ENCODE results near the gene TSPAN4.

Gene TSPAN4

GRCh38 chr11:912266-912665 is 69.6 kb downstream of the TSPAN4 start:
- H3K4me3 ChIP-seq (ENCODE audit: low read depth, low read length): no peak overlapping the region
- TF ChIP-seq CTCF (IDR thresholded peaks at IDR 0.05; ENCODE audit: low read depth, low read length): no peak
- no peak for DNase-seq
- H3K4me1 ChIP-seq: no peaks in the 10 kb centered on the region
- H3K27me3 ChIP-seq: no peaks in the 10 kb centered on the region
- H3K36me3 ChIP-seq: no peaks in the 10 kb centered on the region
- H3K9me3 ChIP-seq: no peaks in the 10 kb centered on the region

GRCh38 chr11:913043-913442 is 70.4 kb downstream of the TSPAN4 start:
- TF ChIP-seq CTCF (IDR thresholded peaks at IDR 0.05; ENCODE audit: low read depth, low read length): no peak
- Histone ChIP-seq H3K27me3 (no peaks in the 10 kb centered on the region), H3K4me1 (no peaks in the 10 kb centered on the region), H3K4me3 (ENCODE audit: low read depth, low read length) (no peak overlapping the region), H3K36me3 (no peaks in the 10 kb centered on the region), H3K9me3 (no peaks in the 10 kb centered on the region)
- DNase-seq: no peak

- Histone ChIP-seq H3K4me1 (no peaks in the 10 kb centered on the region), H3K9me3 (no peaks in the 10 kb centered on the region), H3K36me3 (no peaks in the 10 kb centered on the region), H3K4me3 (ENCODE audit: low read depth, low read length) (no peak overlapping the region), H3K27me3 (no peaks in the 10 kb centered on the region)
- no peak for TF ChIP-seq CTCF (IDR thresholded peaks at IDR 0.05; ENCODE audit: low read depth, low read length)
- no peak for DNase-seq
These were observed 71.6 kb downstream of the TSPAN4 start for GRCh38 chr11:914204-914603.

GRCh38 chr11:914747-915501 is 72.3 kb downstream of the TSPAN4 start:
- no peak for TF ChIP-seq CTCF (IDR thresholded peaks at IDR 0.05; ENCODE audit: low read depth, low read length)
- H3K27me3 ChIP-seq: no peaks in the 10 kb centered on the region
- H3K36me3 ChIP-seq: no peaks in the 10 kb centered on the region
- no peaks in the 10 kb centered on the region for H3K9me3 ChIP-seq
- DNase-seq: no peak
- H3K4me3 ChIP-seq (ENCODE audit: low read depth, low read length): no peak overlapping the region
- H3K4me1 ChIP-seq: no peaks in the 10 kb centered on the region

Data from BE2C (cell line).